ENCODE results near the gene SAMHD1. TPM values are rescaled to one million over a fixed set of nuclear protein-coding genes. Genes with fewer than 3 reads are reported as not detected.

Gene SAMHD1
- total and polyA plus RNA-seq, 2 donors (not counting 3 experiments of a cell fraction or from before 2014, with no cell fraction given) = 13.7 to 27.5 TPM

- intact Hi-C loops (cut with micrococcal nuclease) (loop anchor here (10.0 kb wide), 2 partner anchors 312 to 402 kb away; no protein-coding TSS in a partner anchor), dilution Hi-C loops (cut with MboI; ENCODE audit: extremely low pct_ligation_motif_present, low sequenced_read_pairs) (no loop called here)
- Histone ChIP-seq H3K9ac (replicated peaks; ENCODE audit: extremely low read depth, insufficient read depth, low read length) (no peak overlapping the region), H3K9me3 (replicated peaks; ENCODE audit: control insufficient read depth, insufficient read depth, low read length) (no peaks in the 10 kb centered on the region), H3K4me3 (replicated peaks in 1 of 3; ENCODE audit: insufficient read depth in 1 of 3, low read depth in 1 of 3, low read length in 3 of 3) (no peak overlapping the region), H3K36me3 (ENCODE audit: control insufficient read depth in 2 of 2, extremely low read depth in 1 of 2, insufficient read depth in 2 of 2, low read length in 2 of 2) (no peaks in the 10 kb centered on the region), H3K9me1 (replicated peaks; ENCODE audit: control insufficient read depth, extremely low read depth, insufficient read depth, low read length) (no peaks in the 10 kb centered on the region), H3K4me1 (ENCODE audit: control insufficient read depth, extremely low read depth, insufficient read depth, low read length) (peaks cover 1% of the 10 kb centered on the region), H3K27me3 (ENCODE audit: control insufficient read depth in 2 of 2, insufficient read depth in 2 of 2, low read length in 2 of 2) (no peaks in the 10 kb centered on the region), H4K20me1 (replicated peaks; ENCODE audit: control insufficient read depth, extremely low read depth, insufficient read depth, low read length) (no peaks in the 10 kb centered on the region), H2AFZ (ENCODE audit: low read depth, low read length) (no peak overlapping the region), H3K27ac (ENCODE audit: insufficient read depth, low read depth, low read length) (no peak overlapping the region), H3K4me2 (ENCODE audit: insufficient read depth, low read length) (no peak overlapping the region), H3K79me2 (ENCODE audit: control insufficient read depth, insufficient read depth, low read length) (peaks cover 9% of the 10 kb centered on the region)
- TF ChIP-seq EZH2 (IDR thresholded peaks at IDR 0.05; ENCODE audit: borderline replicate concordance, low read depth, low read length, severe bottlenecking) (no peak), CTCF (IDR thresholded peaks at IDR 0.05; ENCODE audit: extremely low read depth in 1 of 2, insufficient read depth in 1 of 2, low read depth in 1 of 2, low read length in 2 of 2) (no peak), JUN (IDR thresholded peaks at IDR 0.05; ENCODE audit: borderline replicate concordance, insufficient read depth, insufficient read length, low read depth) (no peak), MAX (IDR thresholded peaks at IDR 0.05; ENCODE audit: insufficient read depth, insufficient read length) (no peak), MYC (IDR thresholded peaks at IDR 0.05; ENCODE audit: low read depth, low read length) (no peak), POLR2A (IDR thresholded peaks at IDR 0.05; ENCODE audit: low read depth, low read length) (no peak), GATA2 (IDR thresholded peaks at IDR 0.05; ENCODE audit: insufficient read depth, insufficient read length, low read depth, low read length) (no peak), POLR2AphosphoS5 (IDR thresholded peaks at IDR 0.05; ENCODE audit: insufficient read depth, low read depth, low read length) (no peak), FOS (IDR thresholded peaks at IDR 0.05; ENCODE audit: borderline replicate concordance, insufficient read depth, low read length) (no peak)
- FAIRE-seq (no peak), DNase-seq (ENCODE audit: low read depth, low spot score) (no peak)
- ChIA-PET POLR2A (no interaction called here), CTCF (interaction anchor here (1.2 to 2.0 kb wide), 4 partner anchors 18 to 59 kb away, joined by 3 to 10 read pairs (median 4); no protein-coding TSS in a partner anchor)
- no TSS peak for BruUV-seq (replicated peaks)
Observed at GRCh38 chr20:36866681-36867495, 84.6 kb downstream of the SAMHD1 start.
